HepG2 (cell line): ENCODE data around the gene VPREB3. TPM values are rescaled to one million over a fixed set of nuclear protein-coding genes. Genes with fewer than 3 reads are reported as not detected.
A peak's percentile ranks its signal among the peaks of the same experiment; 100 is the strongest.

ENCODE experiments used
- AGO2 ChIP-seq: fragments of 200-400 bp; formaldehyde crosslinking; optimal IDR thresholded peaks from 2 replicates; pipeline ENCODE3; 2017; ENCODE audit warnings: mild to moderate bottlenecking, low read depth, low read length, moderate library complexity
- ARID4A ChIP-seq: sonication (generic); formaldehyde crosslinking; IDR thresholded peaks from 2 replicates; pipeline ENCODE4 v1.5.0; 2020; ENCODE audit warnings: mild to moderate bottlenecking, missing genetic modification reagents, borderline replicate concordance
- HNF1B ChIP-seq: sonication (generic); formaldehyde crosslinking; IDR thresholded peaks from 2 replicates; pipeline ENCODE4 v1.5.1; 2020; ENCODE audit warnings: mild to moderate bottlenecking, moderate library complexity, missing genetic modification reagents
- HNRNPK ChIP-seq: fragments of 200-400 bp; formaldehyde crosslinking; IDR thresholded peaks from 2 replicates; pipeline ENCODE4 v1.6.1; 2018; ENCODE audit warnings: low read length, low read depth, moderate library complexity, mild to moderate bottlenecking; ENCODE audit not compliant: poor library complexity, severe bottlenecking
- JUN ChIP-seq: sonication (generic); formaldehyde crosslinking; IDR thresholded peaks from 2 replicates; pipeline ENCODE4 v1.4.0; 2020; ENCODE audit warnings: mild to moderate bottlenecking, missing genetic modification reagents
- KDM5A ChIP-seq: fragments of 200-600 bp; sonication (generic); IDR thresholded peaks from 2 replicates; pipeline ENCODE4 v1.7.0; 2018; ENCODE audit warnings: antibody characterized with exemption, mild to moderate bottlenecking, low read length, borderline replicate concordance
- KDM5B ChIP-seq: sonication (generic); formaldehyde crosslinking; IDR thresholded peaks from 2 replicates; pipeline ENCODE4 v1.4.0; 2020; ENCODE audit warnings: missing genetic modification reagents, mild to moderate bottlenecking, borderline replicate concordance
- NR2C2 ChIP-seq: sonication (generic); formaldehyde crosslinking; IDR thresholded peaks from 2 replicates; pipeline ENCODE4 v1.4.0; 2020; ENCODE audit warnings: missing genetic modification reagents, mild to moderate bottlenecking, moderate library complexity, borderline replicate concordance
- PHF20 ChIP-seq: sonication (generic); formaldehyde crosslinking; IDR thresholded peaks from 2 replicates; pipeline ENCODE4 v1.5.0; 2020; ENCODE audit warnings: mild to moderate bottlenecking, missing genetic modification reagents
- POLR2G ChIP-seq: fragments of 200-400 bp; formaldehyde crosslinking; IDR thresholded peaks from 2 replicates; pipeline ENCODE4 v1.6.1; 2018; ENCODE audit warnings: mild to moderate bottlenecking, low read depth, low read length, moderate library complexity
- ZNF142 ChIP-seq: sonication (generic); formaldehyde crosslinking; IDR thresholded peaks from 2 replicates; pipeline ENCODE4 v1.4.0; 2020; ENCODE audit warnings: missing genetic modification reagents
- ZNF224 ChIP-seq: sonication (generic); formaldehyde crosslinking; IDR thresholded peaks from 2 replicates; pipeline ENCODE4 v1.5.0; 2020; ENCODE audit warnings: mild to moderate bottlenecking, missing genetic modification reagents
- ZNF607 ChIP-seq: sonication (generic); formaldehyde crosslinking; IDR thresholded peaks from 2 replicates; pipeline ENCODE4 v1.5.1; 2020; ENCODE audit warnings: missing genetic modification reagents, mild to moderate bottlenecking, borderline replicate concordance
- ZNF782 ChIP-seq: sonication (generic); formaldehyde crosslinking; IDR thresholded peaks from 2 replicates; pipeline ENCODE4 v1.4.0; 2020; ENCODE audit warnings: missing genetic modification reagents, mild to moderate bottlenecking, borderline replicate concordance
- polyA plus RNA-seq, 8 experiments: library from polyadenylated mRNA; depleted of rRNA in 3 of 8; stranded (reverse) in 7 of 8; unstranded in 1 of 8; fragments of >200 nt; fragmentation: Illumina TruSeq in 4 of 8; extraction: Trizol in 4 of 8; gene quantifications; 2 replicates each; pipeline versions ENCODE4 v1.2.1 to v1.2.3, GENCODE V29; 2011 to 2016; ENCODE audit warnings: low read depth in 4 of 8, missing spikeins in 1 of 8, mixed read lengths in 1 of 8; ENCODE audit not compliant: insufficient read depth in 1 of 8
- total RNA-seq, 5 experiments: library from RNA; depleted of rRNA; stranded (reverse); fragments of >200 nt; fragmentation: Illumina TruSeq; extraction: Trizol; gene quantifications; 2 replicates each; pipeline ENCODE4 v1.2.3, GENCODE V29; 2016; ENCODE audit warnings: low read depth in 1 of 5

VPREB3 gene
- total and polyA plus RNA-seq, 2 of the 13 experiments (the other 11 are each of a cell fraction or from before 2014, with no cell fraction given) = 0.22 TPM; not detected in 1

GRCh38 chr22:23786752-23787599, 32.8 kb upstream of the VPREB3 start, which contains the start of gene SMARCB1 (continued):
- TF ChIP-seq HNF1B (CRISPR knock-in tag) = 0 out of 2 replicates have a peak, but pooled peaks have one; percentile 7
- peak; percentile 60; the same call in 1 of the 2 replicates for TF ChIP-seq ARID4A
- TF ChIP-seq PHF20 (CRISPR knock-in tag) = peak; percentile 53; the same call in 1 of the 2 replicates
- peak; percentile 68; the same call in 1 of the 2 replicates for TF ChIP-seq ZNF224 (CRISPR knock-in tag)
- TF ChIP-seq AGO2 = peak; percentile 92
- peak; percentile 81 for TF ChIP-seq ZNF142 (CRISPR knock-in tag)
- peak; percentile 91 for TF ChIP-seq KDM5A
- peak; percentile 87; the same call in 1 of the 2 replicates for TF ChIP-seq ZNF607 (CRISPR knock-in tag)
- peak; percentile 81 for TF ChIP-seq POLR2G
- 0 out of 2 replicates have a peak, but pooled peaks have one; percentile 19 for TF ChIP-seq NR2C2 (CRISPR knock-in tag)
- no peak for TF ChIP-seq JUN (CRISPR knock-in tag)
- TF ChIP-seq KDM5B (CRISPR knock-in tag) = peak; percentile 95
- TF ChIP-seq ZNF782 (CRISPR knock-in tag) = no peak
- peak; percentile 27 for TF ChIP-seq HNRNPK
